T47D (cell line): ENCODE results near the gene GAL3ST2.
A peak's percentile ranks its signal among the peaks of the same experiment; 100 is the strongest.

ENCODE experiments used
- DNase-seq, 2 experiments: peaks; one replicate each; pipeline versions ENCODE4 v3.0.0 to v3.0.0-alpha.2; 2011 to 2012; ENCODE audit warnings: low read depth in 1 of 2, low spot score in 1 of 2
- JUND ChIP-seq: IDR thresholded peaks from 2 replicates; pipeline ENCODE4 v1.6.1; 2012; ENCODE audit warnings: low read depth
- in situ Hi-C: cut with HindIII; loops from 2 replicates; pipeline ENCODE4 v1.10.0; 2016; ENCODE audit warnings: low sequenced_read_pairs, low pct_unique_long_range_greater_than_20kb

GAL3ST2 gene

GRCh38 chr2:241764275-241765241 lies 12.1 kb upstream of the GAL3ST2 start:
- in situ Hi-C loops: no loop called here
- DNase-seq: no peak

GRCh38 chr2:241767464-241768250 lies 9.0 kb upstream of the GAL3ST2 start:
- in situ Hi-C loops: no loop called here
- no peak for TF ChIP-seq JUND
- DNase-seq: no peak

More at GRCh38 chr2:241764275-241765241, 12.1 kb upstream of the GAL3ST2 start:
- TF ChIP-seq JUND: no peak

- in situ Hi-C loops: no loop called here
- no peak for DNase-seq
- TF ChIP-seq JUND: no peak
These were observed 8.3 kb upstream of the GAL3ST2 start for GRCh38 chr2:241768251-241768711.

- no peak for DNase-seq
- TF ChIP-seq JUND: no peak
- in situ Hi-C loops: no loop called here
These were observed 7.8 kb upstream of the GAL3ST2 start for GRCh38 chr2:241768850-241769249.

GRCh38 chr2:241769819-241770184 lies 6.8 kb upstream of the GAL3ST2 start:
- TF ChIP-seq JUND: no peak
- in situ Hi-C loops: no loop called here
- no peak for DNase-seq

- DNase-seq: no peak
- in situ Hi-C loops: no loop called here
- TF ChIP-seq JUND: no peak
These were observed 6.3 kb upstream of the GAL3ST2 start for GRCh38 chr2:241770185-241770935.

GRCh38 chr2:241770936-241771285 lies 5.7 kb upstream of the GAL3ST2 start:
- DNase-seq: no peak
- no peak for TF ChIP-seq JUND
- in situ Hi-C loops: no loop called here

- no peak for TF ChIP-seq JUND
- DNase-seq: no peak
- in situ Hi-C loops: no loop called here
These were observed 5.1 kb upstream of the GAL3ST2 start for GRCh38 chr2:241771286-241772062.

GRCh38 chr2:241772063-241772499 lies 4.5 kb upstream of the GAL3ST2 start:
- DNase-seq: no peak
- in situ Hi-C loops: no loop called here
- no peak for TF ChIP-seq JUND

- in situ Hi-C loops: no loop called here
- no peak for TF ChIP-seq JUND
- DNase-seq: peak in 1 of 2 experiments; percentile 40
These were observed 2.9 kb upstream of the GAL3ST2 start for GRCh38 chr2:241773511-241774418.
